Skeletal muscle tissue (tissue), 4 donors: ENCODE measurements around the gene RIMKLA. TPM values are rescaled to one million over a fixed set of nuclear protein-coding genes. Genes with fewer than 3 reads are reported as not detected.
A peak's percentile ranks its signal among the peaks of the same experiment; 100 is the strongest.

Experiments
- H3K27ac ChIP-seq: one replicate; pipeline ENCODE4 v1.7.0; 2013; ENCODE audit warnings: mild to moderate bottlenecking, low read depth, low read length, inconsistent platforms
- H3K27me3 ChIP-seq, 3 donors: one replicate each; pipeline ENCODE4 v1.7.0; 2013; ENCODE audit warnings: low read length in 3 of 3; ENCODE audit not compliant: control insufficient read depth in 3 of 3, insufficient read depth in 3 of 3
- H3K36me3 ChIP-seq, 3 donors: one replicate each; pipeline ENCODE4 v1.7.0; 2013; ENCODE audit warnings: low read length in 3 of 3; ENCODE audit not compliant: control insufficient read depth in 3 of 3, insufficient read depth in 3 of 3
- H3K4me1 ChIP-seq, 3 donors: one replicate each; pipeline ENCODE4 v1.7.0; 2013; ENCODE audit warnings: low read length in 3 of 3, mild to moderate bottlenecking in 3 of 3; ENCODE audit not compliant: control insufficient read depth in 3 of 3, insufficient read depth in 3 of 3
- H3K4me3 ChIP-seq, 3 donors: one replicate each; pipeline ENCODE4 v1.7.0; 2013; ENCODE audit warnings: low read length in 3 of 3
- H3K9ac ChIP-seq, 3 donors: one replicate each; pipeline ENCODE4 v1.7.0; 2013; ENCODE audit warnings: low read length in 3 of 3, mild to moderate bottlenecking in 3 of 3, moderate library complexity in 2 of 3, low read depth in 1 of 3
- H3K9me3 ChIP-seq, 3 donors: one replicate each; pipeline ENCODE4 v1.7.0; 2013; ENCODE audit warnings: low read length in 3 of 3; ENCODE audit not compliant: control insufficient read depth in 3 of 3
- total RNA-seq: library from RNA; depleted of rRNA; stranded (reverse); fragments of >200 nt; gene quantifications from one replicate; pipeline ENCODE4 v1.2.3, GENCODE V29; 2014
- donor health status: Osteomylitis.

Gene RIMKLA
- total RNA-seq, 1 donor from 2014 or later, result 0.52 TPM

DNA sequence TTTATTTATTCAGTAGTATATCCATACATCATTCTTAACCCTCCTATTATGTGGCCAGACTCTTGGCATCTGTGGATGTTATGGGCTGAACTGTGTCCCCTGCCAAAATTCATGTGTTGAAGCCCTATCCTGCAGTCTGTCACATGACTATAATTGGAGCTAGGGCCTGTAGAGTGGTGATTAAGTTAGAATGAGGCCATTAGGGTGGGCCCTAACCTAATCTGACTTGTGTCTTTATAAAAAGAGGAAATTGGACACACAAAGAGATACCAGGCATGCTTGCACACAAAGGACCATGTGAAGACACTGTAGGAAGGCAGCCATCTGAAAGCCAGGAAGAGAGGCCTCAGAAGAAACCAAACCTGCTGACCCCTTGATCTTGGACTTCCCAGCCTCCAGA lies 68.7 kb downstream of the RIMKLA start:
- no peaks in the 10 kb centered on the region for H3K9me3 ChIP-seq
- no peak overlapping the region for H3K4me3 ChIP-seq
- H3K27ac ChIP-seq, result no peak overlapping the region
- no peaks in the 10 kb centered on the region for H3K4me1 ChIP-seq
- H3K27me3 ChIP-seq, result no peaks in the 10 kb centered on the region
- no peaks in the 10 kb centered on the region for H3K36me3 ChIP-seq
- no peak overlapping the region for H3K9ac ChIP-seq

DNA sequence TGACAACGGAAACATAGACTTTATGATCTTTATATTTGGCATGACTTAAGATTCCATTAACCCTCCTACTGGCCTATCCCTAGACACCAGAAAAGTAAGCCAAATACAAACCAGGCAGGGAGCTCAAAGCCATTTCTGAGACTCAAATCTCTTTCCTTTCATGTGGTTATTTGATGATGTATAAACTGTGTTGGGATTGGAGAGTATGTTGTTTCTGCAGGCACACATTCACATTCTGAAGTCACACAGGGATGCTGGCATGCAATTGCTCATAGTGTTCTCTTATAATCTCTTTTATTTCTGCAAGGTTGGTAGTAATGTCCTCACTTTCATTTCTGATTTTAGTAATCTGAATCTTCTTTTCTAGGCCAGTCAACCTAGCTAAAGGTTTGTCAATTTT lies 69.5 kb downstream of the RIMKLA start:
- Histone ChIP-seq H3K27ac (no peak overlapping the region), H3K9me3 (no peaks in the 10 kb centered on the region), H3K9ac (no peak overlapping the region), H3K27me3 (no peaks in the 10 kb centered on the region), H3K36me3 (no peaks in the 10 kb centered on the region), H3K4me1 (peaks cover 0 to 1% (median 0%) of the 10 kb centered on the region in 3 donors), H3K4me3 (no peak overlapping the region)

DNA sequence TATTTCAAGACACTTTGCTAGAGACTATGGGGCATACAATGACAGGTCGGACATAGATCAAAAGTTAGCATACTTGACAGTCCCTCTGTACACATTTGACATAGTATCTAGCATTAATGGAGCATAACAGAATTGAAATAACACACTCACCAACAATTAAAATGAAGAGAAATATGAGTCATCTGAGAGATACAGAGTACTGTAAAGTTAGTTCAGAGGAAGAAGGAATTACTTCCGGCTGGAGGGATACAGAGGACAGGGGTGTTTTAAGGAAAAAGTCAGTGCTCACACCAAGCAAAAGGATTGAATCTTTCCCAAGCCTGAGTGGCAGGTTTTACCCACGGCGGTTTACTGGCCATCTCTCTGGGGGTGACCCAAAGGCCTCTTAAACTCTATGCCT lies 72.8 kb downstream of the RIMKLA start:
- Histone ChIP-seq H3K4me1 (peaks cover 11 to 23% (median 11%) of the 10 kb centered on the region in 3 donors), H3K27me3 (no peaks in the 10 kb centered on the region), H3K4me3 (no peak overlapping the region), H3K9ac (no peak overlapping the region), H3K9me3 (no peaks in the 10 kb centered on the region), H3K27ac (no peak overlapping the region), H3K36me3 (peaks cover 0 to 5% (median 4%) of the 10 kb centered on the region in 3 donors)

DNA sequence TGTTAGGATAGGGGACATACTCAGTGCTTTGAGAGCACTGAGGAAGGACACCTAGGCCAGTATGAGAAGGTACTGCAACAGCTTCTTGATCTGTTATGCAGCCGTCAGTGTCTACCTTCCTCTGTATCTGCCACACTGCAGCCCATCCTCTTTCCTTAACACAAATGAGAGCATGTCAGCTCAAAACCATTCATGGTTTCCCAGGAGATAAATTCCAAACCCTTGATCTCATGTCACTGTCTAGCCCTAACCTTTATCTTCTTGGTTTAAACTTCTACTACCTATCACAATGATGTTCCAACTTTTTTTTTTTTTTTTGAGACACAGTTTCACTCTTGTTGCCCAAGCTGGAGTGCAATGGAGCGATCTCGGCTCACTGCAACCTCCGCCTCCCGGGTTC lies 73.8 kb downstream of the RIMKLA start:
- Histone ChIP-seq H3K9me3 (no peaks in the 10 kb centered on the region), H3K27me3 (no peaks in the 10 kb centered on the region), H3K4me1 (peaks cover 11 to 23% (median 11%) of the 10 kb centered on the region in 3 donors), H3K27ac (no peak overlapping the region), H3K4me3 (no peak overlapping the region), H3K36me3 (peaks cover 0 to 11% (median 8%) of the 10 kb centered on the region in 3 donors), H3K9ac (no peak overlapping the region)

DNA sequence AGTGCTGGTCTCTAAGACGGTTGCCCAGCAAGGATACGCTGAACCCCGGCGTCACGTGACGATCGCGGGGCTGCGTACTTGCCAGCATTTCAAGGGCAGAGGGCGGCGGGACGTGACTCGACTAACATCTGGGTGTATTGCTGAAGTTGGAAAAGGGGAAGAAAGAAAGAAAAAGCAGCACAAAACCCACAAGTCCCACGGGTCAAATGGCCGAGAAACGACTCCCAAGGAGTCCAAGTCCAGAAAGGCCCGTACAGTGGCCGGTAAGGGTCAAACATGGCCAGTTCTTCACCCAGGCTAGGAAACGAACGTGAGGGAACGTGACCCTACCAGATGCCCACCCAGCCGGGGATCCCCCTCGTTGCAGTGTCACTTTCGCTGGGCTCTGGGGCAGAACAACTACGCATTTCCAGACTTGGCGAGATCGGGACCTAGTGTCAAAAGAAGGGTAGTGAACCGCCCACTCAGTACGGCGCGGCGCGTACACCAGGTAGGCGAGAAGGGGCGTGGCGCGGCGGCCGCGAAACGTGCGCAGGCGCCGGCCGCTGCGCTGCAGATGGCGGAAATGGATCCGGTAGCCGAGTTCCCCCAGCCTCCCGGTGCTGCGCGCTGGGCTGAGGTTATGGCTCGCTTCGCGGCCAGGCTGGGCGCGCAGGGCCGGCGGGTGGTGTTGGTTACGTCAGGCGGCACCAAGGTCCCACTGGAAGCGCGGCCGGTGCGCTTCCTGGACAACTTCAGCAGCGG lies 75.6 kb downstream of the RIMKLA start, which contains the start of the genes PPCS and ZMYND12:
Gene PPCS (plus strand): TSS at position 534 of the 744 bp plus-strand sequence. CDS start 23 bp downstream, at position 557.
Gene ZMYND12 (minus strand): TSS at position 13 of the 744 bp plus-strand sequence. CDS start 25 bp downstream, outside the sequence.
- peaks cover 3 to 25% (median 17%) of the 10 kb centered on the region in 3 donors for H3K36me3 ChIP-seq
- H3K9ac ChIP-seq, result peak within 1 kb of the TSS; percentile 84 to 96 (median 93)
- H3K4me1 ChIP-seq, result peaks cover 11 to 23% (median 11%) of the 10 kb centered on the region in 3 donors
- peak within 1 kb of the TSS; percentile 87 for H3K27ac ChIP-seq
- no peaks in the 10 kb centered on the region for H3K9me3 ChIP-seq
- peak within 1 kb of the TSS; percentile 94 to 99 (median 96) for H3K4me3 ChIP-seq
- H3K27me3 ChIP-seq, result no peaks in the 10 kb centered on the region

DNA sequence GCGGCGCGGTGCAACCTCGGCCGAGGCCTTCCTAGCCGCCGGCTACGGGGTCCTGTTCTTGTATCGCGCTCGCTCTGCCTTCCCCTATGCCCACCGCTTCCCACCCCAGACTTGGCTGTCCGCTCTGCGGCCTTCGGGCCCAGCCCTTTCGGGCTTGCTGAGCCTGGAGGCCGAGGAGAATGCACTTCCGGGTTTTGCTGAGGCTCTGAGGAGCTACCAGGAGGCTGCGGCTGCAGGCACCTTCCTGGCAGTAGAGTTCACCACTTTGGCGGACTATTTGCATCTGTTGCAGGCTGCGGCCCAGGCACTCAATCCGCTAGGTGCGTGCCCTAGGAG lies 76.1 kb downstream of the RIMKLA start:
- Histone ChIP-seq H3K4me3 (peak overlapping the region; percentile 94 to 99 (median 96)), H3K27me3 (no peaks in the 10 kb centered on the region), H3K9ac (peak overlapping the region; percentile 84 to 96 (median 93)), H3K4me1 (peaks cover 11 to 23% (median 11%) of the 10 kb centered on the region in 3 donors), H3K36me3 (peaks cover 3 to 25% (median 18%) of the 10 kb centered on the region in 3 donors), H3K9me3 (no peaks in the 10 kb centered on the region), H3K27ac (peak overlapping the region; percentile 87)

DNA sequence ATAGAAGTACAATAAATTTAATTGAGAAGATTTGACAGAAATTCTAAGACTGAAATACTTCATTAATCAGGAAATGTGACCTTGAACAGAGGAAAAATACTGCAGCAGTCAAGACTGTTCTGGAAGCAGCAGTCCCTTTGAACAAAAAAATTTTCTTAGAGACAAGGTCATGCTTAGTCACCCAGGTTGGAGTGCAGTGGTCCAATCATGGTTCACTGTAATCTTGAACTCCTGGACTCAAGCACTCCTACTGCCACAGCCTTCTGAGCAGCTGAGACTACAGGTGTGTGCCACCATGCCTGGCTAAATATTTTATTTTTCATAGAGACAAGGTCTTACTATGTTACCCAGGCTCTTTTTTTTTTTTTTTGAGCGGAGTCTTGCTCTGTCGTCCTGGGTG lies 80.6 kb downstream of the RIMKLA start:
- Histone ChIP-seq H3K36me3 (peaks cover 3 to 25% (median 18%) of the 10 kb centered on the region in 3 donors), H3K27ac (no peak overlapping the region), H3K4me1 (peaks cover 10 to 24% (median 20%) of the 10 kb centered on the region in 3 donors), H3K9me3 (no peaks in the 10 kb centered on the region), H3K4me3 (no peak overlapping the region), H3K27me3 (no peaks in the 10 kb centered on the region), H3K9ac (no peak overlapping the region)

DNA sequence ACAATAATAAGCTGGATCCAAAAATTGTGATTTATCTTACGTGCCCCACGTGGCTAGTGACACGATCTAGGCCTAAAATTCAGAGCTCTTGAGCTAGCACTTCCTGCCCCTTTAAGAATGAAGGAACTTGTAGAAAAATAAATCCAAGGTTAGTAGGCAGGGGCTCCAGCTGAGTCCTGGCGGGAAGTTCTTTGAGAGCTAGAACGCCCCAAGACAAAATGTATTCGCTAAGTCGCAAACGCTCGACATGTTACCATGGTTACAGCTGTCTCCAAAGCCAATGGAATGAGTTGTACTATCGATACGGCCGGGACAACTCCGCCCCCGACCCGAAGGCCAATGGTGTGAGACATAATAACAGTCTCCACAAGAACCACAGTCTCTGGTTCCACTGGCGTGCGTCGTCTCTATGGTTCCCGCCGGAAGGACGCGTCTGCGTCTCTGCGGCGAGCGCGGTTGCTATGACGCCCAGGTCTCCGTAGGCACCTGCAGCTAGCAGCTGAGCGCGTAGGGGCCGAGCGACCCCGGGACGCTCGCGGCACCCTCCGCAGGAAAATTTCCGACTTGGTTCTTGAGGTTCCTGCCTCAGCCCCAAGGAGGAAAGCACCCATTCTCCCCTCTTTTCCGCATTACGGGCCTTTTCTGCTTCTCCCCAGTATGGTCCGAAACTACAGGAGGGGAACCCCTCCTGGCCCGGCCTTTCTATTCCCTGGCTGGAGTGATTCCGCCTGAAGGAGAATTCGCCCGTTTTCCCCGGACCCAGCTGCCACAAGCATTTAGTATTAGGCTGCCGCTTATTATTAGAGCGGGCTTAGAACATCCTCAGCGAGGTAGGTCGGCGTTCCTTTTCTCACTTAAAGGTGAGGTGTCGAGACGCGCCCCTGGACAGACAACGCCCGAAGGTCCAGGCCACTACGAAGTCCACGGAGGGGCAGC lies 82.5 kb downstream of the RIMKLA start, which contains the start of gene CCDC30:
Gene CCDC30 (plus strand): TSS at position 459 of the 936 bp plus-strand sequence. CDS start 17,266 bp downstream, outside the sequence.
- Histone ChIP-seq H3K4me3 (peak within 1 kb of the TSS; percentile 74 to 89 (median 82)), H3K9ac (peak within 1 kb of the TSS; percentile 32 to 72 (median 36)), H3K36me3 (peaks cover 3 to 24% (median 16%) of the 10 kb centered on the region in 3 donors), H3K27me3 (no peaks in the 10 kb centered on the region), H3K4me1 (peaks cover 3 to 17% (median 9%) of the 10 kb centered on the region in 3 donors), H3K27ac (no peak within 1 kb of the TSS), H3K9me3 (no peaks in the 10 kb centered on the region)

DNA sequence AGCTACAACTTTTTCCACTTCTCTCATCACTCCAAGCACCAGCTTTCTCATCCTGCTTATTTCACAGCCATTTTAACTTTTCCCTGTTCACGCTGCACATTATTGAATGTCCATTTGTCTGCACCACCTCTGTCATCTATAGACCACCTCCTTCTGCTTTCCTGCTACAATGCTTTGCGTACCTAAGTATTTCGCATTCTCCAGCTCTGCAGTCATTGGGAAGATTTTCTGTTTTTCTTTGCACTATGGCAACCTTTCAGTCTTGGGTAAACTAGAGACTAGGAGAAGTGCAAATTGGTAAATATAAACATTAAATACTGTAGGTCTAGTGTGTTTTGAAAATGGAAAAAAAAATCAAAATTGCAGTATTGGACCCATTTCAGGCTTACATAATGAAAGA lies 83.3 kb downstream of the RIMKLA start:
- H3K27me3 ChIP-seq, result no peaks in the 10 kb centered on the region
- H3K9me3 ChIP-seq, result no peaks in the 10 kb centered on the region
- no peak overlapping the region for H3K9ac ChIP-seq
- peaks cover 3 to 17% (median 9%) of the 10 kb centered on the region in 3 donors for H3K4me1 ChIP-seq
- H3K27ac ChIP-seq, result no peak overlapping the region
- H3K4me3 ChIP-seq, result peak overlapping the region in 2 of 3 donors; percentile 74 to 89
- peaks cover 3 to 15% (median 14%) of the 10 kb centered on the region in 3 donors for H3K36me3 ChIP-seq
